Thyroid gland (tissue), 4 donors: ENCODE results near the gene IL31. TPM values are rescaled to one million over a fixed set of nuclear protein-coding genes. Genes with fewer than 3 reads are reported as not detected.

Experiments
- DNase-seq, 2 donors: peaks; one replicate each; pipeline ENCODE4 v3.0.0-alpha.2; 2019
- H3K27ac ChIP-seq, 3 donors: fragments of 200-600 bp; sonication (generic); 1 replicate in 2 of 3; 2 replicates in 1 of 3; pipeline ENCODE4 v1.5.1; 2016 to 2019; ENCODE audit warnings: mild to moderate bottlenecking in 1 of 3, moderate library complexity in 1 of 3
- H3K27me3 ChIP-seq: fragments of 200-600 bp; sonication (generic); one replicate; pipeline ENCODE4 v1.5.1; 2019
- H3K36me3 ChIP-seq, 2 donors: fragments of 200-600 bp; sonication (generic); one replicate each; pipeline ENCODE4 v1.5.1; 2016 to 2019
- H3K4me1 ChIP-seq, 2 donors: fragments of 200-600 bp; sonication (generic); one replicate each; pipeline ENCODE4 v1.5.1; 2017 to 2019
- H3K4me3 ChIP-seq, 3 donors: fragments of 200-600 bp; sonication (generic); replicated peaks in 1 of 3; 1 replicate in 2 of 3; 2 replicates in 1 of 3; pipeline ENCODE4 v1.5.1; 2016; ENCODE audit warnings: mild to moderate bottlenecking in 1 of 3
- H3K9me3 ChIP-seq: fragments of 200-600 bp; sonication (generic); one replicate; pipeline ENCODE4 v1.5.1; 2017
- CTCF ChIP-seq, 6 experiments: fragments of 200-600 bp in 3 of 6; fragments of 450-650 bp in 3 of 6; sonication (generic) in 3 of 6; IDR thresholded peaks; one replicate each; pipeline ENCODE4 v1.5.1; 2016 to 2019; ENCODE audit warnings: antibody characterized with exemption in 6 of 6, mild to moderate bottlenecking in 2 of 6, inconsistent platforms in 1 of 6, moderate library complexity in 1 of 6
- POLR2A ChIP-seq, 2 donors: fragments of 450-650 bp; IDR thresholded peaks; one replicate each; pipeline ENCODE4 v1.6.1; 2017; ENCODE audit warnings: antibody characterized with exemption in 2 of 2, mild to moderate bottlenecking in 2 of 2, moderate library complexity in 1 of 2
- WGBS, 2 donors: methylation state at CpG; one replicate each; pipeline ENCODE4 v1.1.5; 2017; 5-methylcytosine and 5-hydroxymethylcytosine counted together
- intact Hi-C: fragments of 100-400 bp; cut with DNase I; formaldehyde crosslinking; loops from one replicate; pipeline ENCODE4 v1.15.1; 2023
- total RNA-seq, 4 donors: library from RNA; depleted of rRNA; stranded (reverse); fragments of >200 nt; gene quantifications; one replicate each; pipeline ENCODE4 v1.2.3, GENCODE V29; 2016

IL31 gene
- total RNA-seq, 4 donors from 2014 or later = not detected

- Histone ChIP-seq H3K27me3 (no peaks in the 10 kb centered on the region), H3K36me3 (no peaks in the 10 kb centered on the region), H3K27ac (no peak overlapping the region), H3K4me3 (no peak overlapping the region), H3K4me1 (peaks cover 0 to 14% of the 10 kb centered on the region in 2 donors), H3K9me3 (no peaks in the 10 kb centered on the region)
- no peak for DNase-seq
- no peak for TF ChIP-seq CTCF (IDR thresholded peaks at IDR 0.05)
- no peak for TF ChIP-seq POLR2A (IDR thresholded peaks at IDR 0.05)
- intact Hi-C loops = loop anchor here (5.0 kb wide), 1 partner anchor 147 kb away; no protein-coding TSS in a partner anchor
- 90 to 93% methylated on average over 29 of the region's 29 CpGs for WGBS, 2 donors
These were observed 25.7 kb upstream of the IL31 start for GRCh38 chr12:122199484-122200355.

- 68 to 77% methylated on average over 1 of the region's 1 CpG for WGBS, 2 donors
- Histone ChIP-seq H3K27ac (no peak overlapping the region), H3K9me3 (no peaks in the 10 kb centered on the region), H3K36me3 (no peaks in the 10 kb centered on the region), H3K4me1 (no peaks in the 10 kb centered on the region), H3K27me3 (no peaks in the 10 kb centered on the region), H3K4me3 (no peak overlapping the region)
- TF ChIP-seq POLR2A (IDR thresholded peaks at IDR 0.05) (no peak), CTCF (IDR thresholded peaks at IDR 0.05) (no peak)
- intact Hi-C loops = loop anchor here (5.0 kb wide), 1 partner anchor 145 kb away; no protein-coding TSS in a partner anchor
- DNase-seq = no peak
These were observed 23.6 kb upstream of the IL31 start for GRCh38 chr12:122197612-122197966.

- no peaks in the 10 kb centered on the region for H3K4me1 ChIP-seq
- no peak overlapping the region for H3K4me3 ChIP-seq
- H3K9me3 ChIP-seq = no peaks in the 10 kb centered on the region
- no peak for TF ChIP-seq POLR2A (IDR thresholded peaks at IDR 0.05)
- TF ChIP-seq CTCF (IDR thresholded peaks at IDR 0.05) = no peak
- H3K27ac ChIP-seq = no peak overlapping the region
- H3K27me3 ChIP-seq = no peaks in the 10 kb centered on the region
- 82 to 94% methylated on average over 4 of the region's 4 CpGs for WGBS, 2 donors
- intact Hi-C loops = loop anchor here (5.0 kb wide), 1 partner anchor 143 kb away; no protein-coding TSS in a partner anchor
- no peak for DNase-seq
- no peaks in the 10 kb centered on the region for H3K36me3 ChIP-seq
These were observed 21.4 kb upstream of the IL31 start for GRCh38 chr12:122195405-122195804.

- no peak overlapping the region for H3K27ac ChIP-seq
- H3K27me3 ChIP-seq = no peaks in the 10 kb centered on the region
- no peaks in the 10 kb centered on the region for H3K36me3 ChIP-seq
- 80 to 87% methylated on average over 1 of the region's 1 CpG for WGBS, 2 donors
- no peak overlapping the region for H3K4me3 ChIP-seq
- DNase-seq = no peak
- no peaks in the 10 kb centered on the region for H3K9me3 ChIP-seq
- intact Hi-C loops = loop anchor here (5.0 kb wide), 2 partner anchors 68 to 143 kb away; no protein-coding TSS in a partner anchor
- no peaks in the 10 kb centered on the region for H3K4me1 ChIP-seq
- TF ChIP-seq POLR2A (IDR thresholded peaks at IDR 0.05) = no peak
These were observed 20.8 kb upstream of the IL31 start for GRCh38 chr12:122194804-122195203.

- WGBS, 2 donors = 64 to 78% methylated on average over 11 of the region's 11 CpGs
- Histone ChIP-seq H3K4me3 (no peak overlapping the region), H3K9me3 (no peaks in the 10 kb centered on the region), H3K27ac (no peak overlapping the region), H3K27me3 (no peaks in the 10 kb centered on the region), H3K36me3 (no peaks in the 10 kb centered on the region), H3K4me1 (no peaks in the 10 kb centered on the region)
- TF ChIP-seq CTCF (IDR thresholded peaks at IDR 0.05) (no peak), POLR2A (IDR thresholded peaks at IDR 0.05) (no peak)
- intact Hi-C loops = loop anchor here (5.0 kb wide), 1 partner anchor 65 kb away; no protein-coding TSS in a partner anchor
- DNase-seq = no peak
These were observed 18.4 kb upstream of the IL31 start for GRCh38 chr12:122192441-122192840.
